Trophoblast cell (in vitro differentiated cells and primary cell): Measurements from ENCODE around the gene WIZ.

Experiments used
- DNase-seq, 2 donors: peaks; one replicate each; pipeline ENCODE4 v3.0.0-alpha.2; 2016
- H2AFZ ChIP-seq: 2 replicates; pipeline ENCODE4 v1.6.1; 2013; ENCODE audit warnings: low read length, moderate library complexity, mild to moderate bottlenecking; ENCODE audit not compliant: insufficient read depth, poor library complexity
- H2AK5ac ChIP-seq: 2 replicates; pipeline ENCODE4 v1.6.1; 2013; ENCODE audit warnings: mild to moderate bottlenecking, low read length
- H2BK120ac ChIP-seq: 2 replicates; pipeline ENCODE4 v1.6.1; 2013; ENCODE audit warnings: low read length, mild to moderate bottlenecking, moderate library complexity; ENCODE audit not compliant: insufficient read depth, poor library complexity
- H2BK12ac ChIP-seq: 2 replicates; pipeline ENCODE4 v1.6.1; 2013; ENCODE audit warnings: mild to moderate bottlenecking, low read length, moderate library complexity
- H2BK5ac ChIP-seq: 2 replicates; pipeline ENCODE4 v1.6.1; 2013; ENCODE audit warnings: low read length, low read depth, moderate library complexity, mild to moderate bottlenecking; ENCODE audit not compliant: poor library complexity
- H3K14ac ChIP-seq: 2 replicates; pipeline ENCODE4 v1.6.1; 2013; ENCODE audit warnings: mild to moderate bottlenecking, low read length
- H3K18ac ChIP-seq: 2 replicates; pipeline ENCODE4 v1.6.1; 2013; ENCODE audit warnings: mild to moderate bottlenecking, low read length
- H3K23ac ChIP-seq: 2 replicates; pipeline ENCODE4 v1.6.1; 2013; ENCODE audit warnings: low read length
- H3K27ac ChIP-seq: 2 replicates; pipeline ENCODE4 v1.5.1; 2013; ENCODE audit warnings: low read depth, mild to moderate bottlenecking, inconsistent platforms, low read length, moderate library complexity
- H3K27me3 ChIP-seq: 2 replicates; pipeline ENCODE4 v1.6.1; 2013; ENCODE audit warnings: inconsistent platforms, mild to moderate bottlenecking, low read length, moderate library complexity; ENCODE audit not compliant: insufficient read depth
- H3K36me3 ChIP-seq, 2 experiments: 1 replicate in 1 of 2; 2 replicates in 1 of 2; pipeline ENCODE4 v1.6.1; 2013; ENCODE audit warnings: low read length in 2 of 2, mild to moderate bottlenecking in 2 of 2, moderate library complexity in 1 of 2; ENCODE audit not compliant: insufficient read depth in 2 of 2, control insufficient read depth in 1 of 2
- H3K4ac ChIP-seq: 2 replicates; pipeline ENCODE4 v1.6.1; 2013; ENCODE audit warnings: low read depth, mild to moderate bottlenecking, low read length, moderate library complexity
- H3K4me1 ChIP-seq, 2 experiments: 1 replicate in 1 of 2; 2 replicates in 1 of 2; pipeline ENCODE4 v1.6.1; 2013; ENCODE audit warnings: low read length in 2 of 2, mild to moderate bottlenecking in 2 of 2, moderate library complexity in 1 of 2; ENCODE audit not compliant: insufficient read depth in 2 of 2, control insufficient read depth in 1 of 2
- H3K4me2 ChIP-seq: 2 replicates; pipeline ENCODE4 v1.6.1; 2013; ENCODE audit warnings: inconsistent platforms, mild to moderate bottlenecking, low read length, moderate library complexity
- H3K4me3 ChIP-seq: 2 replicates; pipeline ENCODE4 v1.5.1; 2013; ENCODE audit warnings: mild to moderate bottlenecking, low read depth, low read length, inconsistent platforms
- H3K79me1 ChIP-seq: one replicate; pipeline ENCODE4 v1.6.1; 2013; ENCODE audit warnings: low read length
- H3K79me2 ChIP-seq: 2 replicates; pipeline ENCODE4 v1.6.1; 2013; ENCODE audit warnings: low read length, mild to moderate bottlenecking; ENCODE audit not compliant: control insufficient read depth, insufficient read depth, poor library complexity
- H3K9ac ChIP-seq: 2 replicates; pipeline ENCODE4 v1.6.1; 2013; ENCODE audit warnings: mild to moderate bottlenecking, low read length
- H3K9me3 ChIP-seq: 2 replicates; pipeline ENCODE4 v1.6.1; 2013; ENCODE audit warnings: low read depth, mild to moderate bottlenecking, control low read depth, inconsistent platforms, low read length; ENCODE audit not compliant: insufficient read depth
- H4K12ac ChIP-seq: 2 replicates; pipeline ENCODE4 v1.6.1; 2013; ENCODE audit warnings: low read depth, mild to moderate bottlenecking, low read length, moderate library complexity
- H4K8ac ChIP-seq: 2 replicates; pipeline ENCODE4 v1.6.1; 2013; ENCODE audit warnings: low read depth, mild to moderate bottlenecking, low read length, moderate library complexity
- H4K91ac ChIP-seq: one replicate; pipeline ENCODE4 v1.6.1; 2013; ENCODE audit warnings: low read depth, mild to moderate bottlenecking, low read length, moderate library complexity
- WGBS: extraction: QIAGEN DNeasy Blood & Tissue Kit; methylation state at CpG from one replicate; pipeline ENCODE4 v1.1.7; 2013; ENCODE audit warnings: missing lambda C conversion rate; ENCODE audit not compliant: insufficient read length, insufficient coverage; ENCODE audit errors: extremely low coverage; 5-methylcytosine and 5-hydroxymethylcytosine counted together

The WIZ gene

GRCh38 chr19:15455996-15456395, 6.2 kb upstream of the WIZ start:
- Histone ChIP-seq H3K23ac (no peak overlapping the region), H3K27ac (no peak overlapping the region), H3K79me1 (no peaks in the 10 kb centered on the region), H4K12ac (no peak overlapping the region), H3K36me3 (no peaks in the 10 kb centered on the region), H3K4me3 (no peak overlapping the region), H3K14ac (no peak overlapping the region), H3K4ac (no peak overlapping the region), H2BK120ac (no peak overlapping the region), H2AFZ (no peak overlapping the region), H3K79me2 (no peaks in the 10 kb centered on the region), H2AK5ac (no peak overlapping the region), H3K27me3 (peaks cover 46% of the 10 kb centered on the region), H3K9ac (no peak overlapping the region), H3K9me3 (peaks cover 29% of the 10 kb centered on the region), H4K8ac (no peak overlapping the region), H3K4me1 (peaks cover 6 to 10% of the 10 kb centered on the region in 2 experiments), H4K91ac (no peak overlapping the region), H3K4me2 (no peak overlapping the region), H2BK12ac (no peak overlapping the region), H3K18ac (no peak overlapping the region), H2BK5ac (no peak overlapping the region)
- DNase-seq: no peak
- no CpG with 5 or more reads among the region's 9 CpGs for WGBS

- H3K27ac ChIP-seq: no peak overlapping the region
- WGBS: 100% methylated on average over 1 of the region's 17 CpGs
- no peak overlapping the region for H3K23ac ChIP-seq
These were observed 4.4 kb upstream of the WIZ start for GRCh38 chr19:15453906-15454860.

GRCh38 chr19:15453091-15453578, 3.4 kb upstream of the WIZ start:
- H3K79me1 ChIP-seq: no peaks in the 10 kb centered on the region
- no peak overlapping the region for H3K9ac ChIP-seq
- no peak overlapping the region for H3K4me2 ChIP-seq
- no peak overlapping the region for H4K91ac ChIP-seq
- H3K18ac ChIP-seq: no peak overlapping the region
- H2BK12ac ChIP-seq: no peak overlapping the region
- DNase-seq: no peak
- H2AFZ ChIP-seq: peak overlapping the region; percentile 30
- no peak overlapping the region for H2BK120ac ChIP-seq
- no peak overlapping the region for H4K12ac ChIP-seq
- WGBS: no CpG with 5 or more reads among the region's 44 CpGs
- H3K4me1 ChIP-seq: peaks cover 11 to 12% of the 10 kb centered on the region in 2 experiments
- no peak overlapping the region for H3K4ac ChIP-seq
- H3K79me2 ChIP-seq: no peaks in the 10 kb centered on the region
- H4K8ac ChIP-seq: no peak overlapping the region
- no peaks in the 10 kb centered on the region for H3K36me3 ChIP-seq
- H3K4me3 ChIP-seq: no peak overlapping the region
- H3K23ac ChIP-seq: no peak overlapping the region
- no peak overlapping the region for H2AK5ac ChIP-seq
- H3K27ac ChIP-seq: no peak overlapping the region
- peaks cover 38% of the 10 kb centered on the region for H3K27me3 ChIP-seq
- no peak overlapping the region for H3K14ac ChIP-seq
- H2BK5ac ChIP-seq: no peak overlapping the region
- peaks cover 28% of the 10 kb centered on the region for H3K9me3 ChIP-seq

More at GRCh38 chr19:15453906-15454860, 4.4 kb upstream of the WIZ start:
- DNase-seq: no peak
- Histone ChIP-seq H3K4me3 (no peak overlapping the region), H3K4me1 (peaks cover 8 to 11% of the 10 kb centered on the region in 2 experiments), H3K14ac (no peak overlapping the region), H2AK5ac (no peak overlapping the region), H2BK120ac (no peak overlapping the region), H2BK12ac (no peak overlapping the region), H4K8ac (no peak overlapping the region), H3K79me1 (no peaks in the 10 kb centered on the region), H3K9ac (no peak overlapping the region), H3K9me3 (peaks cover 29% of the 10 kb centered on the region), H3K18ac (no peak overlapping the region), H3K79me2 (no peaks in the 10 kb centered on the region), H3K27me3 (peaks cover 42% of the 10 kb centered on the region), H4K91ac (no peak overlapping the region), H3K4ac (no peak overlapping the region), H2BK5ac (no peak overlapping the region), H2AFZ (no peak overlapping the region), H3K4me2 (no peak overlapping the region), H4K12ac (no peak overlapping the region), H3K36me3 (no peaks in the 10 kb centered on the region)

- Histone ChIP-seq H2AK5ac (no peak overlapping the region), H2AFZ (peak overlapping the region; percentile 30), H3K36me3 (no peaks in the 10 kb centered on the region)
These were observed 2.6 kb upstream of the WIZ start for GRCh38 chr19:15452111-15453047.

More at GRCh38 chr19:15452111-15453047, 2.6 kb upstream of the WIZ start:
- H4K12ac ChIP-seq: no peak overlapping the region
- no peaks in the 10 kb centered on the region for H3K79me2 ChIP-seq
- H3K4me3 ChIP-seq: peak overlapping the region; percentile 0
- no peak overlapping the region for H3K9ac ChIP-seq
- no peak overlapping the region for H4K8ac ChIP-seq
- no CpG with 5 or more reads among the region's 37 CpGs for WGBS
- no peak overlapping the region for H4K91ac ChIP-seq
- no peak overlapping the region for H3K14ac ChIP-seq
- H3K27ac ChIP-seq: no peak overlapping the region
- H3K4me1 ChIP-seq: peaks cover 11 to 12% of the 10 kb centered on the region in 2 experiments
- H3K27me3 ChIP-seq: peaks cover 30% of the 10 kb centered on the region
- H2BK12ac ChIP-seq: no peak overlapping the region
- peak overlapping the region; percentile 56 for H3K4me2 ChIP-seq
- H3K18ac ChIP-seq: no peak overlapping the region
- H2BK120ac ChIP-seq: no peak overlapping the region
- peak; percentile 31 to 52 for DNase-seq
- no peak overlapping the region for H2BK5ac ChIP-seq
- H3K9me3 ChIP-seq: peaks cover 28% of the 10 kb centered on the region
- no peak overlapping the region for H3K4ac ChIP-seq
- H3K23ac ChIP-seq: no peak overlapping the region
- H3K79me1 ChIP-seq: no peaks in the 10 kb centered on the region
